Natural killer cell (primary cell): Measurements from ENCODE around the gene USP7. TPM values are rescaled to one million over a fixed set of nuclear protein-coding genes. Genes with fewer than 3 reads are reported as not detected.

Experiments used
- ATAC-seq, 3 donors: fragments of 150-1000 bp in 2 of 3; fragments of 200-7000 bp in 1 of 3; cut with Tn5 transposase; 1 replicate in 1 of 3; 2 replicates in 2 of 3; pipeline ENCODE4 v1.10.0; 2021; ENCODE audit warnings: mild to moderate bottlenecking in 2 of 3, moderate library complexity in 2 of 3
- DNase-seq, 2 donors: peaks; one replicate each; pipeline versions ENCODE4 v3.0.0 to v3.0.0-alpha.2; 2013 to 2021; ENCODE audit warnings: mixed read lengths in 1 of 2
- H3K27ac ChIP-seq: one replicate; pipeline ENCODE4 v1.5.1; 2013; ENCODE audit warnings: mild to moderate bottlenecking, low read length
- H3K27me3 ChIP-seq: one replicate; pipeline ENCODE4 v1.6.1; 2013; ENCODE audit warnings: low read length; ENCODE audit not compliant: control insufficient read depth, insufficient read depth
- H3K36me3 ChIP-seq: one replicate; pipeline ENCODE4 v1.6.1; 2013; ENCODE audit warnings: low read length; ENCODE audit not compliant: control insufficient read depth, insufficient read depth
- H3K4me1 ChIP-seq: one replicate; pipeline ENCODE4 v1.6.1; 2013; ENCODE audit warnings: low read length; ENCODE audit not compliant: control insufficient read depth, insufficient read depth
- H3K4me3 ChIP-seq: one replicate; pipeline ENCODE4 v1.5.1; 2013; ENCODE audit warnings: low read length
- H3K9me3 ChIP-seq: one replicate; pipeline ENCODE4 v1.6.1; 2013; ENCODE audit warnings: low read length; ENCODE audit not compliant: control insufficient read depth, insufficient read depth
- H3K27ac Mint-ChIP-seq, 2 donors: one replicate each; pipeline ENCODE4 v1.8.0; 2022; ENCODE audit warnings: mild to moderate bottlenecking in 2 of 2, mixed read lengths in 2 of 2, moderate library complexity in 1 of 2
- H3K27me3 Mint-ChIP-seq, 2 donors: one replicate each; pipeline ENCODE4 v1.8.0; 2022; ENCODE audit warnings: low read depth in 2 of 2, mixed read lengths in 2 of 2
- H3K36me3 Mint-ChIP-seq: one replicate; pipeline ENCODE4 v1.8.0; 2022; ENCODE audit warnings: mixed read lengths
- H3K4me1 Mint-ChIP-seq, 2 donors: one replicate each; pipeline ENCODE4 v1.8.0; 2022; ENCODE audit warnings: mixed read lengths in 2 of 2
- H3K4me3 Mint-ChIP-seq: one replicate; pipeline ENCODE4 v1.8.0; 2022; ENCODE audit warnings: mild to moderate bottlenecking, moderate library complexity, mixed read lengths
- H3K9me3 Mint-ChIP-seq, 2 donors: one replicate each; pipeline ENCODE4 v1.8.0; 2022; ENCODE audit warnings: mixed read lengths in 2 of 2
- CTCF ChIP-seq: fragments of 200-600 bp; IDR thresholded peaks from one replicate; pipeline ENCODE4 v1.8.0; 2022; ENCODE audit warnings: antibody characterized with exemption
- WGBS: methylation state at CpG from one replicate; pipeline ENCODE4 v1.1.7; 2013; ENCODE audit warnings: missing lambda C conversion rate; ENCODE audit not compliant: insufficient coverage; 5-methylcytosine and 5-hydroxymethylcytosine counted together
- intact Hi-C: fragments of 100-400 bp; cut with micrococcal nuclease; formaldehyde crosslinking; loops from one replicate; pipeline ENCODE4 v1.14.2; 2022
- total RNA-seq, 4 donors: library from RNA; stranded (reverse); fragments of 120-200 nt in 1 of 4; gene quantifications; one replicate each; pipeline versions ENCODE4 v1.2.3 to v1.2.4, GENCODE V29; 2013 to 2022

The USP7 gene
- total RNA-seq, 3 donors from 2014 or later (not counting 1 experiment from before 2014, with no cell fraction given), result 213 to 268 (median 236) TPM

DNA sequence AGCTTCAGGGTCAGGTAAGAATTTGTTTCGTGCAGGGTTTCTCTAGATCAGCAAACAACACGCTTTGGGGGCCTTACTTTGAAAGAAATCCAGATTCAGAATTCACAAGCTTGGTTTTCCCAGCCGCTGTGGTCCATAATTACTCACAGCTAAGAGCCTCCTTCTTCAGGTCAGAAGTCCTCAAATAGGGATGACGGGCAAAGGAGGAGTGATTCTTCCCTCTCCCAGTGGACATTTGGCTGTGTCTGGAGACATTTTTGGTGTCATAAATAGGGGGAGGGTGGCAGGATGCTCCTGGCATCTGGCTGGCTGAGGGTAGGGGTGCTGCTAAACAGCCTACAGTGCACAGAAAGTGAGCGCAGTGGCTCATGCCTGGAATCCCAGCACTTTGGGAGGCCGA is 48.6 kb upstream of the USP7 start:
- peaks cover 9% of the 10 kb centered on the region for H3K36me3 Mint-ChIP-seq
- DNase-seq (no peak), ATAC-seq (no peak)
- TF ChIP-seq CTCF, result no peak
- Histone ChIP-seq H3K27me3 (no peaks in the 10 kb centered on the region), H3K9me3 (peaks cover 8% of the 10 kb centered on the region), H3K27ac (no peak overlapping the region), H3K4me1 (peaks cover 8% of the 10 kb centered on the region), H3K4me3 (no peak overlapping the region), H3K36me3 (no peaks in the 10 kb centered on the region)
- H3K4me1 Mint-ChIP-seq, result peaks cover 0 to 7% of the 10 kb centered on the region in 2 donors
- peaks cover 0 to 5% of the 10 kb centered on the region in 2 donors for H3K9me3 Mint-ChIP-seq
- H3K27me3 Mint-ChIP-seq, result peaks cover 7 to 11% of the 10 kb centered on the region in 2 donors
- H3K27ac Mint-ChIP-seq, result no peak overlapping the region
- intact Hi-C loops, result no loop called here
- H3K4me3 Mint-ChIP-seq, result no peak overlapping the region
- 78% methylated on average over 6 of the region's 6 CpGs for WGBS

- H3K4me1 ChIP-seq, result peaks cover 8% of the 10 kb centered on the region
- intact Hi-C loops, result loop anchor here (1.0 kb wide), 2 partner anchors 72 to 441 kb away; no protein-coding TSS in a partner anchor
- Mint-ChIP-seq H3K27ac (no peak overlapping the region), H3K36me3 (no peaks in the 10 kb centered on the region), H3K4me1 (peaks cover 0 to 7% of the 10 kb centered on the region in 2 donors), H3K4me3 (no peak overlapping the region), H3K27me3 (peaks cover 0 to 12% of the 10 kb centered on the region in 2 donors), H3K9me3 (no peaks in the 10 kb centered on the region)
- H3K36me3 ChIP-seq, result no peaks in the 10 kb centered on the region
- DNase-seq (peak; percentile 53 to 77), ATAC-seq (peak; percentile 83 to 99 (median 98))
- no peaks in the 10 kb centered on the region for H3K9me3 ChIP-seq
- TF ChIP-seq CTCF, result peak; percentile 79
- H3K4me3 ChIP-seq, result no peak overlapping the region
- WGBS, result 10% methylated on average over 26 of the region's 26 CpGs
- H3K27ac ChIP-seq, result no peak overlapping the region
- H3K27me3 ChIP-seq, result no peaks in the 10 kb centered on the region
Observed at GRCh38 chr16:9008601-9009260, 45.0 kb upstream of the USP7 start.

DNA sequence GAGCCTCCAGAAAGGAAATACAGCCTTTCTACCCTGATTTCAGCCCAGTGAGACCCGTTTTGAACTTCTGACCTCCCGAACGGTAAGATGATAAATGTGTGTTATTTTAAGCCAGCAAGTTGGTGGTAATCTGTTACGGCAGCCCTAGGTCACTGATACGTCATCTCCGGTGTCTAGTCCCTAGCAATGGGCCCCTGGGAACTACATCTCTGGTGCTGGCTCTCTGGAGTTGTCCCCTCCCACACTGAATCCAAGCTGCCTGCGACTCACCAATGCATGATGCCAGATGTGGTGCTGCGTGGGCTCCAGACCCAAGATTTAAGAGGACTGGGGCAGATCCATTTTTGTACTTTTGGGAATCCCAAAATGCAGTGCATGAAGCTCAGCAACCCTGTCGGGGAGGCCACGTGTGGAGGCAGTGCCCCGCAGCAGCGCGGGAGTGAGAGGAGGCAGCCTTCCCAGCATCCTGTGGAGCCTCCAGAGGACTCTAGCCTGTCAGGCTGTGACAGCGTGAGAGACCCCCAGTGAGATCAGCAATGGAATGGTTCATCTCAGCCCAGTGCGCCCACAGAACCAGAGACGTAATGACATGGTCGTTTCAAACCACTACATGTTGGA is 43.6 kb upstream of the USP7 start:
- intact Hi-C loops, result no loop called here
- Mint-ChIP-seq H3K27ac (no peak overlapping the region), H3K9me3 (no peaks in the 10 kb centered on the region), H3K36me3 (no peaks in the 10 kb centered on the region), H3K27me3 (peaks cover 0 to 10% of the 10 kb centered on the region in 2 donors), H3K4me3 (no peak overlapping the region), H3K4me1 (peaks cover 0 to 7% of the 10 kb centered on the region in 2 donors)
- no peak for ATAC-seq
- H3K4me3 ChIP-seq, result no peak overlapping the region
- no peaks in the 10 kb centered on the region for H3K36me3 ChIP-seq
- no peaks in the 10 kb centered on the region for H3K9me3 ChIP-seq
- peaks cover 8% of the 10 kb centered on the region for H3K4me1 ChIP-seq
- no peak for DNase-seq
- no peak overlapping the region for H3K27ac ChIP-seq
- TF ChIP-seq CTCF, result no peak
- WGBS, result 86% methylated on average over 17 of the region's 17 CpGs
- no peaks in the 10 kb centered on the region for H3K27me3 ChIP-seq
